NB4 (cell line): ENCODE results near the gene CAMTA1.

Source experiments
- CTCF ChIP-seq: IDR thresholded peaks from one replicate; pipeline ENCODE4 v1.5.1; 2012; ENCODE audit warnings: low read depth, low read length
- MAX ChIP-seq: IDR thresholded peaks from 2 replicates; pipeline ENCODE4 v1.6.1; 2011; ENCODE audit warnings: low read depth, low read length
- MYC ChIP-seq: IDR thresholded peaks from 2 replicates; pipeline ENCODE4 v1.6.1; 2011; ENCODE audit warnings: low read depth, low read length
- POLR2A ChIP-seq: IDR thresholded peaks from 2 replicates; pipeline ENCODE4 v1.6.1; 2011; ENCODE audit warnings: mild to moderate bottlenecking; ENCODE audit not compliant: insufficient read length; ENCODE audit errors: extremely low read depth

GRCh38 chr1:6775261-6776043, 9.8 kb upstream of the CAMTA1 start:
- TF ChIP-seq CTCF, result no peak
- no peak for TF ChIP-seq MAX
- no peak for TF ChIP-seq POLR2A
- TF ChIP-seq MYC, result no peak
